Hepatocyte (in vitro differentiated cells): ENCODE data around the gene IRF8.

Source experiments
- EZH2 ChIP-seq: fragments of 200-600 bp; sonication (generic); IDR thresholded peaks from 2 replicates; pipeline ENCODE4 v1.6.1; 2016; ENCODE audit warnings: antibody characterized with exemption, mild to moderate bottlenecking, borderline replicate concordance
- TF ChIP-seq, protein P1 (sequence below): fragments of 200-600 bp; sonication (generic); IDR thresholded peaks from 2 replicates; pipeline ENCODE4 v1.5.1; 2016; ENCODE audit warnings: antibody characterized with exemption, mild to moderate bottlenecking; ENCODE audit not compliant: poor library complexity

GRCh38 chr16:85859818-85860125 lies 39.2 kb upstream of the IRF8 start:
- TF ChIP-seq, protein P1, sequence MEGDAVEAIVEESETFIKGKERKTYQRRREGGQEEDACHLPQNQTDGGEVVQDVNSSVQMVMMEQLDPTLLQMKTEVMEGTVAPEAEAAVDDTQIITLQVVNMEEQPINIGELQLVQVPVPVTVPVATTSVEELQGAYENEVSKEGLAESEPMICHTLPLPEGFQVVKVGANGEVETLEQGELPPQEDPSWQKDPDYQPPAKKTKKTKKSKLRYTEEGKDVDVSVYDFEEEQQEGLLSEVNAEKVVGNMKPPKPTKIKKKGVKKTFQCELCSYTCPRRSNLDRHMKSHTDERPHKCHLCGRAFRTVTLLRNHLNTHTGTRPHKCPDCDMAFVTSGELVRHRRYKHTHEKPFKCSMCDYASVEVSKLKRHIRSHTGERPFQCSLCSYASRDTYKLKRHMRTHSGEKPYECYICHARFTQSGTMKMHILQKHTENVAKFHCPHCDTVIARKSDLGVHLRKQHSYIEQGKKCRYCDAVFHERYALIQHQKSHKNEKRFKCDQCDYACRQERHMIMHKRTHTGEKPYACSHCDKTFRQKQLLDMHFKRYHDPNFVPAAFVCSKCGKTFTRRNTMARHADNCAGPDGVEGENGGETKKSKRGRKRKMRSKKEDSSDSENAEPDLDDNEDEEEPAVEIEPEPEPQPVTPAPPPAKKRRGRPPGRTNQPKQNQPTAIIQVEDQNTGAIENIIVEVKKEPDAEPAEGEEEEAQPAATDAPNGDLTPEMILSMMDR: no peak
- TF ChIP-seq EZH2: no peak
